Keratinocyte (primary cell): ENCODE data around the gene ISM1. TPM values are rescaled to one million over a fixed set of nuclear protein-coding genes. Genes with fewer than 3 reads are reported as not detected.

Source experiments
- DNase-seq: peaks from one replicate; pipeline ENCODE4 v3.0.0-alpha.2; 2011; ENCODE audit warnings: low read depth, missing footprints, low spot score
- FAIRE-seq: peaks from 2 replicates; lab custom pipeline; 2011; peaks lifted over from hg19 to GRCh38; lab: Jason Lieb, UNC
- H2AFZ ChIP-seq: 2 replicates; pipeline ENCODE4 v1.6.0; 2012; ENCODE audit warnings: low read length, control low read depth, inconsistent platforms; ENCODE audit not compliant: control insufficient read depth
- H3K27ac ChIP-seq: 2 replicates; pipeline ENCODE4 v1.5.1; 2011; ENCODE audit warnings: low read length; ENCODE audit not compliant: control insufficient read depth, insufficient read depth
- H3K27me3 ChIP-seq: 3 replicates; pipeline ENCODE4 v1.6.0; 2011; ENCODE audit warnings: low read length; ENCODE audit not compliant: control insufficient read depth, insufficient read depth; ENCODE audit errors: extremely low read depth
- H3K36me3 ChIP-seq, 2 experiments: 2 replicates in 1 of 2; 3 replicates in 1 of 2; pipeline ENCODE4 v1.5.1; 2011; ENCODE audit warnings: low read length in 2 of 2, mild to moderate bottlenecking in 1 of 2; ENCODE audit not compliant: control insufficient read depth in 2 of 2, insufficient read depth in 2 of 2; ENCODE audit errors: extremely low read depth in 1 of 2
- H3K4me1 ChIP-seq: 3 replicates; pipeline ENCODE4 v1.5.1; 2011; ENCODE audit warnings: low read length; ENCODE audit not compliant: control insufficient read depth, insufficient read depth; ENCODE audit errors: extremely low read depth
- H3K4me2 ChIP-seq: 3 replicates; pipeline ENCODE4 v1.6.0; 2011; ENCODE audit warnings: low read depth, low read length; ENCODE audit not compliant: control insufficient read depth, insufficient read depth; ENCODE audit errors: extremely low read depth
- H3K4me3 ChIP-seq, 3 experiments: fragments of 200-600 bp in 1 of 3; sonication (generic) in 1 of 3; 2 replicates in 2 of 3; 3 replicates in 1 of 3; pipeline ENCODE4 v1.5.1; 2011 to 2016; ENCODE audit warnings: low read length in 3 of 3, mild to moderate bottlenecking in 3 of 3, control low read depth in 2 of 3, inconsistent platforms in 1 of 3, low read depth in 1 of 3, mixed read lengths in 1 of 3, mixed run types in 1 of 3, moderate library complexity in 1 of 3; ENCODE audit not compliant: control insufficient read depth in 2 of 3, insufficient read depth in 2 of 3; ENCODE audit errors: extremely low read depth in 1 of 3
- H3K79me2 ChIP-seq: 2 replicates; pipeline ENCODE4 v1.6.0; 2012; ENCODE audit warnings: low read length; ENCODE audit not compliant: control insufficient read depth, insufficient read depth
- H3K9ac ChIP-seq: 3 replicates; pipeline ENCODE4 v1.6.0; 2011; ENCODE audit warnings: low read length; ENCODE audit not compliant: control insufficient read depth, insufficient read depth; ENCODE audit errors: extremely low read depth
- H3K9me1 ChIP-seq: 3 replicates; pipeline ENCODE4 v1.6.0; 2011; ENCODE audit warnings: low read length; ENCODE audit not compliant: control insufficient read depth, insufficient read depth; ENCODE audit errors: extremely low read depth
- H3K9me3 ChIP-seq: 2 replicates; pipeline ENCODE4 v1.5.1; 2012; ENCODE audit warnings: low read depth, low read length; ENCODE audit not compliant: control insufficient read depth
- H4K20me1 ChIP-seq: 3 replicates; pipeline ENCODE4 v1.6.0; 2011; ENCODE audit warnings: low read length; ENCODE audit not compliant: control insufficient read depth, insufficient read depth; ENCODE audit errors: extremely low read depth
- CTCF ChIP-seq, 3 experiments: IDR thresholded peaks in 1 of 3; conservative IDR thresholded peaks in 1 of 3; optimal IDR thresholded peaks in 1 of 3; 2 replicates in 2 of 3; 3 replicates in 1 of 3; pipeline versions ENCODE3 to v1.5.1; 2011; ENCODE audit warnings: low read length in 3 of 3, mild to moderate bottlenecking in 3 of 3, moderate library complexity in 2 of 3, control low read depth in 1 of 3, inconsistent platforms in 1 of 3; ENCODE audit not compliant: insufficient read depth in 2 of 3; ENCODE audit errors: extremely low read depth in 1 of 3
- EZH2 ChIP-seq: IDR thresholded peaks from one replicate; pipeline ENCODE4 v1.6.1; 2012; ENCODE audit warnings: inconsistent platforms, mild to moderate bottlenecking, low read length, moderate library complexity
- dilution Hi-C: fragments of 300-500 bp; cut with MboI; formaldehyde crosslinking; loops from one replicate; pipeline ENCODE4 v1.7.0; 2020; ENCODE audit warnings: low sequenced_read_pairs; ENCODE audit not compliant: extremely low pct_ligation_motif_present
- polyA plus RNA-seq, 5 experiments: library from polyadenylated mRNA; depleted of rRNA in 3 of 5; stranded (reverse) in 3 of 5; stranded (forward) in 1 of 5; unstranded in 1 of 5; fragments of >200 nt; gene quantifications; 1 replicate in 1 of 5; 2 replicates in 3 of 5; 3 replicates in 1 of 5; pipeline versions ENCODE4 v1.2.1 to v1.2.3, GENCODE V29; 2011 to 2012; ENCODE audit warnings: missing spikeins in 2 of 5, low read depth in 1 of 5, low replicate concordance in 1 of 5

The ISM1 gene
- polyA plus RNA-seq, 1 donor (not counting 4 experiments of a cell fraction or from before 2014, with no cell fraction given): 3.3 TPM

- Histone ChIP-seq H3K27me3 (no peaks in the 10 kb centered on the region), H3K9ac (no peak overlapping the region), H4K20me1 (no peaks in the 10 kb centered on the region), H3K4me3 (no peak overlapping the region), H3K4me1 (peaks cover 9% of the 10 kb centered on the region), H2AFZ (no peak overlapping the region), H3K27ac (no peak overlapping the region), H3K36me3 (no peaks in the 10 kb centered on the region), H3K4me2 (no peak overlapping the region), H3K9me3 (no peaks in the 10 kb centered on the region), H3K79me2 (no peaks in the 10 kb centered on the region), H3K9me1 (no peaks in the 10 kb centered on the region)
- no peak for FAIRE-seq
- no peak for TF ChIP-seq EZH2
- no peak for TF ChIP-seq CTCF (optimal IDR thresholded peaks at IDR 0.05 in 1 of 3, IDR thresholded peaks at IDR 0.05 in 1 of 3, conservative IDR thresholded peaks at IDR 0.05 in 1 of 3; ENCODE audit: extremely low read depth in 1 of 3, insufficient read depth in 2 of 3, low read length in 3 of 3)
- dilution Hi-C loops: no loop called here
- no peak for DNase-seq
Observed at GRCh38 chr20:13342469-13343242, 121.6 kb downstream of the ISM1 start.

GRCh38 chr20:13344671-13345070 lies 123.6 kb downstream of the ISM1 start:
- no peak overlapping the region for H3K4me3 ChIP-seq
- no peak for TF ChIP-seq EZH2
- no peak for TF ChIP-seq CTCF (optimal IDR thresholded peaks at IDR 0.05 in 1 of 3, IDR thresholded peaks at IDR 0.05 in 1 of 3, conservative IDR thresholded peaks at IDR 0.05 in 1 of 3; ENCODE audit: extremely low read depth in 1 of 3, insufficient read depth in 2 of 3, low read length in 3 of 3)
- H2AFZ ChIP-seq: no peak overlapping the region
- no peaks in the 10 kb centered on the region for H3K36me3 ChIP-seq
- H3K9me3 ChIP-seq: no peaks in the 10 kb centered on the region
- no peaks in the 10 kb centered on the region for H3K9me1 ChIP-seq
- no peaks in the 10 kb centered on the region for H3K79me2 ChIP-seq
- H4K20me1 ChIP-seq: no peaks in the 10 kb centered on the region
- no peaks in the 10 kb centered on the region for H3K27me3 ChIP-seq
- FAIRE-seq (no peak), DNase-seq (no peak)
- no peak overlapping the region for H3K27ac ChIP-seq
- peaks cover 3% of the 10 kb centered on the region for H3K4me1 ChIP-seq
- dilution Hi-C loops: no loop called here
- H3K4me2 ChIP-seq: no peak overlapping the region
- H3K9ac ChIP-seq: no peak overlapping the region
